Nucleus accumbens (tissue), 56 donors: ENCODE results near the gene PPEF2.

Experiments
- DNase-seq, 56 donors: peaks; one replicate each; lab custom pipeline; 2025; lab: John Stamatoyannopoulos, UW

PPEF2 gene

GRCh38 chr4:75904076-75904475 is 1.8 kb upstream of the PPEF2 start:
- DNase-seq = no peak

GRCh38 chr4:75898536-75898935 is 3.7 kb downstream of the PPEF2 start:
- DNase-seq = no peak

- no peak for DNase-seq
Observed at GRCh38 chr4:75895744-75896314, 6.4 kb downstream of the PPEF2 start.

GRCh38 chr4:75892508-75892907 is 9.7 kb downstream of the PPEF2 start:
- DNase-seq = no peak

GRCh38 chr4:75891611-75892010 is 10.6 kb downstream of the PPEF2 start:
- no peak for DNase-seq

GRCh38 chr4:75889537-75890199 is 12.6 kb downstream of the PPEF2 start:
- no peak for DNase-seq

- DNase-seq = peak in 1 of 56 donors; percentile 5
Observed at GRCh38 chr4:75886104-75886503, 16.1 kb downstream of the PPEF2 start.

GRCh38 chr4:75881476-75881875 is 20.8 kb downstream of the PPEF2 start:
- DNase-seq = no peak

GRCh38 chr4:75880278-75880677 is 22.0 kb downstream of the PPEF2 start:
- DNase-seq = no peak

GRCh38 chr4:75878246-75878756 is 24.0 kb downstream of the PPEF2 start:
- no peak for DNase-seq

GRCh38 chr4:75876218-75876617 is 26.0 kb downstream of the PPEF2 start:
- no peak for DNase-seq

- DNase-seq = no peak
Observed at GRCh38 chr4:75869100-75869499, 33.2 kb downstream of the PPEF2 start.

- no peak for DNase-seq
Observed at GRCh38 chr4:75867130-75867529, 35.1 kb downstream of the PPEF2 start.

- no peak for DNase-seq
Observed at GRCh38 chr4:75860606-75861005, 41.6 kb downstream of the PPEF2 start.

GRCh38 chr4:75858721-75859120 is 43.5 kb downstream of the PPEF2 start:
- no peak for DNase-seq

GRCh38 chr4:75849461-75849860 is 52.8 kb downstream of the PPEF2 start:
- no peak for DNase-seq

GRCh38 chr4:75848891-75849290 is 53.4 kb downstream of the PPEF2 start:
- no peak for DNase-seq

GRCh38 chr4:75848171-75848760 is 54.0 kb downstream of the PPEF2 start:
- peak in 15 of 56 donors; percentile 1 to 55 (median 7) for DNase-seq

- DNase-seq = no peak
Observed at GRCh38 chr4:75845992-75846391, 56.3 kb downstream of the PPEF2 start.

GRCh38 chr4:75844151-75844662 is 58.0 kb downstream of the PPEF2 start:
- DNase-seq = no peak

- no peak for DNase-seq
Observed at GRCh38 chr4:75843596-75843995, 58.7 kb downstream of the PPEF2 start.
